OCI-LY7 (cell line): Measurements from ENCODE around the gene EPB41L2. TPM values are rescaled to one million over a fixed set of nuclear protein-coding genes. Genes with fewer than 3 reads are reported as not detected.

Experiments used
- BruUV-seq: library from RNA; stranded (reverse); fragments of 400-500 nt; replicated peaks from 2 replicates; lab custom pipeline; 2021; lab: Mats Ljungman, UMichigan
- CTCF ChIA-PET: fragments of 300-600 bp; sonication (Branson Sonifier 250); formaldehyde crosslinking; loops from one replicate; lab custom pipeline; 2022; ENCODE audit warnings: antibody characterized with exemption; ENCODE audit not compliant: unreplicated experiment; lab: Charles Lee
- POLR2A ChIA-PET: fragments of 300-600 bp; sonication (Branson Sonifier 250); formaldehyde crosslinking; loops from one replicate; lab custom pipeline; 2022; ENCODE audit warnings: antibody characterized with exemption; lab: Charles Lee
- DNase-seq: peaks from one replicate; pipeline ENCODE4 v3.0.0-alpha.2; 2015; ENCODE audit warnings: low spot score
- H2AFZ ChIP-seq: fragments of 200-600 bp; sonication (generic), shearing (Covaris generic); 2 replicates; pipeline ENCODE4 v1.6.1; 2014; ENCODE audit warnings: mild to moderate bottlenecking, antibody characterized with exemption, low read length, moderate library complexity
- H3K27ac ChIP-seq: fragments of 200-600 bp; sonication (generic); 2 replicates; pipeline ENCODE4 v1.5.1; 2014; ENCODE audit warnings: mixed run types, low read depth, mild to moderate bottlenecking, moderate library complexity, low read length, inconsistent platforms; ENCODE audit not compliant: poor library complexity, severe bottlenecking
- H3K36me3 ChIP-seq: fragments of 200-600 bp; sonication (generic); 2 replicates; pipeline ENCODE4 v1.6.1; 2014; ENCODE audit warnings: mild to moderate bottlenecking, antibody characterized with exemption, low read length, moderate library complexity, mixed read lengths; ENCODE audit not compliant: insufficient read depth
- H3K4me1 ChIP-seq: fragments of 200-600 bp; sonication (generic); 2 replicates; pipeline ENCODE4 v1.5.1; 2014; ENCODE audit warnings: mild to moderate bottlenecking, low read length; ENCODE audit not compliant: insufficient read depth, poor library complexity, severe bottlenecking
- H3K4me2 ChIP-seq: fragments of 200-600 bp; sonication (generic); 2 replicates; pipeline ENCODE4 v1.6.1; 2014; ENCODE audit warnings: mild to moderate bottlenecking, low read length
- H3K4me3 ChIP-seq: fragments of 200-600 bp; sonication (generic); 2 replicates; pipeline ENCODE4 v1.5.1; 2014; ENCODE audit warnings: mild to moderate bottlenecking, low read depth, low read length; ENCODE audit not compliant: poor library complexity, severe bottlenecking
- H3K79me2 ChIP-seq: fragments of 200-600 bp; sonication (generic); 2 replicates; pipeline ENCODE4 v1.6.1; 2016; ENCODE audit warnings: low read depth, mild to moderate bottlenecking, low read length, moderate library complexity, mixed read lengths; ENCODE audit not compliant: insufficient read depth
- H3K9me2 ChIP-seq: fragments of 200-600 bp; sonication (generic); 2 replicates; pipeline ENCODE4 v1.6.1; 2016; ENCODE audit warnings: mild to moderate bottlenecking, low read length, mixed read lengths; ENCODE audit not compliant: insufficient read depth
- H3K9me3 ChIP-seq: fragments of 200-600 bp; sonication (generic); 2 replicates; pipeline ENCODE4 v1.6.1; 2014; ENCODE audit warnings: mild to moderate bottlenecking, mixed run types, low read length, mixed read lengths
- H4K20me1 ChIP-seq: fragments of 200-600 bp; sonication (generic); 2 replicates; pipeline ENCODE4 v1.6.1; 2014; ENCODE audit warnings: mild to moderate bottlenecking, antibody characterized with exemption, low read length, moderate library complexity, mixed read lengths; ENCODE audit not compliant: insufficient read depth
- CTCF ChIP-seq: fragments of 200-600 bp; sonication (generic); conservative IDR thresholded peaks from 2 replicates; pipeline ENCODE4 v1.5.1; 2014; ENCODE audit warnings: mild to moderate bottlenecking, antibody characterized with exemption, low read length, moderate library complexity, mixed read lengths
- EZH2phosphoT487 ChIP-seq: fragments of 200-600 bp; sonication (generic); IDR thresholded peaks from 2 replicates; pipeline ENCODE4 v1.6.1; 2018; ENCODE audit warnings: low read depth, borderline replicate concordance, mild to moderate bottlenecking, mixed run types, antibody characterized with exemption, low read length, moderate library complexity, mixed read lengths
- intact Hi-C: fragments of 100-400 bp; cut with micrococcal nuclease; formaldehyde crosslinking; loops from one replicate; pipeline ENCODE4 v1.10.0; 2022; ENCODE audit not compliant: unreplicated experiment
- total RNA-seq, 2 experiments: library from RNA; depleted of rRNA in 1 of 2; stranded (reverse); fragments of >200 nt in 1 of 2; shearing (Covaris generic) in 1 of 2; gene quantifications; 2 replicates each; pipeline ENCODE4 v1.2.3, GENCODE V29; 2014 to 2022

The EPB41L2 gene
- total RNA-seq, 2 experiments from 2014 or later = 36.7 to 138 TPM

GRCh38 chr6:130932921-130933320 lies 130.1 kb downstream of the EPB41L2 start:
- CTCF ChIA-PET = no interaction called here
- no peaks in the 10 kb centered on the region for H3K79me2 ChIP-seq
- H3K4me3 ChIP-seq = no peak overlapping the region
- no peaks in the 10 kb centered on the region for H3K4me1 ChIP-seq
- no peak overlapping the region for H3K4me2 ChIP-seq
- H4K20me1 ChIP-seq = peaks cover 1% of the 10 kb centered on the region; the same call in 1 of the 2 replicates
- peaks cover 3% of the 10 kb centered on the region; the same call in 1 of the 2 replicates for H3K9me3 ChIP-seq
- TF ChIP-seq EZH2phosphoT487 = no peak
- TF ChIP-seq CTCF = no peak
- H3K27ac ChIP-seq = no peak overlapping the region
- intact Hi-C loops = no loop called here
- no peak for DNase-seq
- no TSS peak for BruUV-seq
- no peaks in the 10 kb centered on the region; the same call in 1 of the 2 replicates for H3K36me3 ChIP-seq
- POLR2A ChIA-PET = no interaction called here
- no peak overlapping the region for H2AFZ ChIP-seq
- no peaks in the 10 kb centered on the region for H3K9me2 ChIP-seq

GRCh38 chr6:130932438-130932837 lies 130.6 kb downstream of the EPB41L2 start:
- CTCF ChIA-PET = no interaction called here
- H4K20me1 ChIP-seq = no peaks in the 10 kb centered on the region
- no peak overlapping the region for H2AFZ ChIP-seq
- H3K36me3 ChIP-seq = no peaks in the 10 kb centered on the region; the same call in 1 of the 2 replicates
- H3K4me1 ChIP-seq = no peaks in the 10 kb centered on the region
- no peaks in the 10 kb centered on the region for H3K9me2 ChIP-seq
- POLR2A ChIA-PET = interaction anchor here (0.6 kb wide), 1 partner anchor 241 kb away, joined by 3 read pairs; no protein-coding TSS in a partner anchor
- no peaks in the 10 kb centered on the region for H3K79me2 ChIP-seq
- no peak for DNase-seq
- peaks cover 3% of the 10 kb centered on the region; the same call in 1 of the 2 replicates for H3K9me3 ChIP-seq
- no peak overlapping the region for H3K4me2 ChIP-seq
- TF ChIP-seq EZH2phosphoT487 (no peak), CTCF (no peak)
- BruUV-seq = no TSS peak
- no peak overlapping the region for H3K4me3 ChIP-seq
- intact Hi-C loops = no loop called here
- no peak overlapping the region for H3K27ac ChIP-seq

GRCh38 chr6:130931683-130932082 lies 131.4 kb downstream of the EPB41L2 start:
- no TSS peak for BruUV-seq
- Histone ChIP-seq H3K4me1 (no peaks in the 10 kb centered on the region), H4K20me1 (no peaks in the 10 kb centered on the region), H3K9me2 (no peaks in the 10 kb centered on the region), H3K27ac (no peak overlapping the region), H2AFZ (no peak overlapping the region), H3K79me2 (no peaks in the 10 kb centered on the region), H3K9me3 (peaks cover 3% of the 10 kb centered on the region; the same call in 1 of the 2 replicates), H3K4me3 (no peak overlapping the region), H3K4me2 (no peak overlapping the region), H3K36me3 (no peaks in the 10 kb centered on the region; the same call in 1 of the 2 replicates)
- intact Hi-C loops = no loop called here
- CTCF ChIA-PET = no interaction called here
- no peak for DNase-seq
- POLR2A ChIA-PET = interaction anchor here (0.6 to 0.9 kb wide), 3 partner anchors 9 to 615 kb away, joined by 3 to 6 read pairs (median 3); no protein-coding TSS in a partner anchor
- TF ChIP-seq EZH2phosphoT487 (no peak), CTCF (no peak)
